ENCODE results near the gene DGKB.

GRCh38 chr7:14896461-14896860, 6.1 kb downstream of the DGKB start:
- TF ChIP-seq POLR2A (IDR thresholded peaks at IDR 0.05) (no peak), CTCF (IDR thresholded peaks at IDR 0.05 in 4 of 5, conservative IDR thresholded peaks at IDR 0.05 in 1 of 5) (no peak)
